PC-3 (cell line): ENCODE results near the gene GRHL3.

Experiments
- EZH2 ChIP-seq: fragments of 300-600 bp; sonication (generic); IDR thresholded peaks from one replicate; pipeline ENCODE4 v1.6.1; 2017; ENCODE audit warnings: antibody characterized with exemption, mild to moderate bottlenecking, low read length; ENCODE audit not compliant: unreplicated experiment
- EZH2phosphoT487 ChIP-seq: fragments of 300-600 bp; sonication (generic); IDR thresholded peaks from 2 replicates; pipeline ENCODE4 v1.6.1; 2018; ENCODE audit warnings: mild to moderate bottlenecking, antibody characterized with exemption, low read length, borderline replicate concordance

DNA sequence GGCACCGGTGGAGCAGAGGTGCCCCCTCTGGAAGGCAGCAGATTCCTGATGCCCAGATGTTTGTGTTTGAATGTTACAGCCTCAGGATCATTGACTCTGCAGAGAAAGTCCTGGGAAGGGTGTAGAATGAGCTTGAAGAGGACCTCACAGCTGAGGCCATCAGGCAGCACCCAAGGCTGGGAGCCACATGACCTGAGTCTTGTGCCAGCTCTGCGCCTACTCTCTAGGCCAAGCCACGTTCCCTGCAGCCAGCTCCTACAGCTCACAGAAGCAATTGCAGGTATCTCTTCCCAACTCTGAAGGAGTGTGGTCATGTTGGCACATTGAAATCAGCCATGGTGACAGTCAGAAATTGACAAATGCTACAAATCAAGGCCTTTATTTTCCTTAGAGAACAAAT is 36.3 kb downstream of the GRHL3 start:
- no peak for TF ChIP-seq EZH2phosphoT487
- TF ChIP-seq EZH2, result no peak
